ENCODE data around the gene ARFIP1.

DNA sequence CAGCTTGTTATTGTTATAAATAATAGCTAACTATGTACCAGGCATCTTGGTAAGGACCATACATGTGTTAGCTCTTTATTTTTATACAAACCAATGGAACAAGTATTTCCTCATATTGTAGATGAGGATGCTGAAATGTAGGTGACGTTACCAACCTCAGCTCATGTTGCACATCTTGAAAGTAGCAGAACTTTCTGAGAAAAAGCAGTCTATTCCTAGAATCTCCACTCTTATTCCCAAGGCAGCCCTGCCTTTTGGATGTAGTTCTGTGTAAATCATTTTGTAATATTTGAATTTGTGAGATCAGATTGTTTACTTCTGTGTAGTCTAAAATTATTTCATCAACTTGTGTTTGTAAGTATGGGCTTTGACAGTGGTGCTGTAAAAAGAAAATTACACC lies 161.7 kb downstream of the ARFIP1 start:
- TF ChIP-seq, protein P1, sequence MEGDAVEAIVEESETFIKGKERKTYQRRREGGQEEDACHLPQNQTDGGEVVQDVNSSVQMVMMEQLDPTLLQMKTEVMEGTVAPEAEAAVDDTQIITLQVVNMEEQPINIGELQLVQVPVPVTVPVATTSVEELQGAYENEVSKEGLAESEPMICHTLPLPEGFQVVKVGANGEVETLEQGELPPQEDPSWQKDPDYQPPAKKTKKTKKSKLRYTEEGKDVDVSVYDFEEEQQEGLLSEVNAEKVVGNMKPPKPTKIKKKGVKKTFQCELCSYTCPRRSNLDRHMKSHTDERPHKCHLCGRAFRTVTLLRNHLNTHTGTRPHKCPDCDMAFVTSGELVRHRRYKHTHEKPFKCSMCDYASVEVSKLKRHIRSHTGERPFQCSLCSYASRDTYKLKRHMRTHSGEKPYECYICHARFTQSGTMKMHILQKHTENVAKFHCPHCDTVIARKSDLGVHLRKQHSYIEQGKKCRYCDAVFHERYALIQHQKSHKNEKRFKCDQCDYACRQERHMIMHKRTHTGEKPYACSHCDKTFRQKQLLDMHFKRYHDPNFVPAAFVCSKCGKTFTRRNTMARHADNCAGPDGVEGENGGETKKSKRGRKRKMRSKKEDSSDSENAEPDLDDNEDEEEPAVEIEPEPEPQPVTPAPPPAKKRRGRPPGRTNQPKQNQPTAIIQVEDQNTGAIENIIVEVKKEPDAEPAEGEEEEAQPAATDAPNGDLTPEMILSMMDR (IDR thresholded peaks at IDR 0.05), result no peak
- TF ChIP-seq EP300 (IDR thresholded peaks at IDR 0.05) (no peak), POLR2AphosphoS5 (IDR thresholded peaks at IDR 0.05) (no peak)
